Measurements from ENCODE around the gene PCDH11Y. TPM values are rescaled to one million over a fixed set of nuclear protein-coding genes. Genes with fewer than 3 reads are reported as not detected.
"Not testable (repeated sequence)": the region's sequence is repeated elsewhere in the genome, so short reads cannot be mapped to it uniquely, and the experiment has no call there.

The PCDH11Y gene
- total and polyA plus RNA-seq, 2 experiments from 2014 or later = 4.3 to 5.0 TPM

GRCh38 chrY:5038972-5039523 lies 39.0 kb downstream of the PCDH11Y start:
- not testable (repeated sequence) for H3K9me2 ChIP-seq (ENCODE audit: insufficient read depth); H3K27me3 Mint-ChIP-seq (ENCODE audit: insufficient read depth, low read depth, poor library complexity); DNase-seq (ENCODE audit: low spot score); H2AFZ ChIP-seq; H3K27me3 ChIP-seq (ENCODE audit: insufficient read depth); H3K36me3 ChIP-seq (ENCODE audit: insufficient read depth); H4K20me1 ChIP-seq (replicated peaks; ENCODE audit: insufficient read depth); H3K79me2 ChIP-seq (replicated peaks; ENCODE audit: insufficient read depth); H3K4me3 ChIP-seq; H3K27ac Mint-ChIP-seq; H3K36me3 Mint-ChIP-seq (ENCODE audit: low read depth); H3K9me3 Mint-ChIP-seq; H3K4me2 ChIP-seq; H3K27ac ChIP-seq (ENCODE audit: low read depth); H3K4me3 Mint-ChIP-seq; H3K4me1 Mint-ChIP-seq; ATAC-seq; H3K4me1 ChIP-seq (ENCODE audit: insufficient read depth); H3F3A ChIP-seq (replicated peaks; ENCODE audit: low read depth)

- H4K20me1 ChIP-seq (replicated peaks; ENCODE audit: insufficient read depth); H3K4me1 ChIP-seq (ENCODE audit: insufficient read depth); H3K4me2 ChIP-seq; H3K4me1 Mint-ChIP-seq; H3F3A ChIP-seq (replicated peaks; ENCODE audit: low read depth); H3K36me3 Mint-ChIP-seq (ENCODE audit: low read depth); H3K27ac ChIP-seq (ENCODE audit: low read depth); H3K9me3 Mint-ChIP-seq; H3K36me3 ChIP-seq (ENCODE audit: insufficient read depth); H3K79me2 ChIP-seq (replicated peaks; ENCODE audit: insufficient read depth); H3K9me2 ChIP-seq (ENCODE audit: insufficient read depth); H3K4me3 ChIP-seq; H3K27me3 Mint-ChIP-seq (ENCODE audit: insufficient read depth, low read depth, poor library complexity); H2AFZ ChIP-seq; H3K27me3 ChIP-seq (ENCODE audit: insufficient read depth); H3K4me3 Mint-ChIP-seq; H3K27ac Mint-ChIP-seq: not testable (repeated sequence)
- ATAC-seq (peak; percentile 74), DNase-seq (ENCODE audit: low spot score) (peak; percentile 26)
- peak; percentile 30 to 46; a peak in 3 of 4 replicates for TF ChIP-seq CTCF (conservative IDR thresholded peaks at IDR 0.05; ENCODE audit: low read depth in 2 of 2)
Observed at GRCh38 chrY:5083017-5083416, 82.9 kb downstream of the PCDH11Y start.

- not testable (repeated sequence) for H3K27ac ChIP-seq (ENCODE audit: low read depth); H3K9me3 Mint-ChIP-seq; H3K36me3 ChIP-seq (ENCODE audit: insufficient read depth); ATAC-seq; DNase-seq (ENCODE audit: low spot score); H3K79me2 ChIP-seq (replicated peaks; ENCODE audit: insufficient read depth); H3K27ac Mint-ChIP-seq; H3K4me3 Mint-ChIP-seq; H3F3A ChIP-seq (replicated peaks; ENCODE audit: low read depth); H3K27me3 Mint-ChIP-seq (ENCODE audit: insufficient read depth, low read depth, poor library complexity); H4K20me1 ChIP-seq (replicated peaks; ENCODE audit: insufficient read depth); H3K4me2 ChIP-seq; H3K9me2 ChIP-seq (ENCODE audit: insufficient read depth); H3K4me3 ChIP-seq; H2AFZ ChIP-seq; H3K4me1 ChIP-seq (ENCODE audit: insufficient read depth); H3K27me3 ChIP-seq (ENCODE audit: insufficient read depth); H3K36me3 Mint-ChIP-seq (ENCODE audit: low read depth); H3K4me1 Mint-ChIP-seq
Observed at GRCh38 chrY:5182998-5183397, 182.9 kb downstream of the PCDH11Y start.

- H3K27ac ChIP-seq (ENCODE audit: low read depth); DNase-seq (ENCODE audit: low spot score); H4K20me1 ChIP-seq (replicated peaks; ENCODE audit: insufficient read depth); H2AFZ ChIP-seq; H3K36me3 Mint-ChIP-seq (ENCODE audit: low read depth); H3K4me1 Mint-ChIP-seq; H3K4me2 ChIP-seq; H3K36me3 ChIP-seq (ENCODE audit: insufficient read depth); H3F3A ChIP-seq (replicated peaks; ENCODE audit: low read depth); H3K4me3 ChIP-seq; H3K9me2 ChIP-seq (ENCODE audit: insufficient read depth); H3K27ac Mint-ChIP-seq; H3K9me3 Mint-ChIP-seq; H3K4me1 ChIP-seq (ENCODE audit: insufficient read depth); H3K4me3 Mint-ChIP-seq; H3K79me2 ChIP-seq (replicated peaks; ENCODE audit: insufficient read depth); H3K27me3 ChIP-seq (ENCODE audit: insufficient read depth); H3K27me3 Mint-ChIP-seq (ENCODE audit: insufficient read depth, low read depth, poor library complexity): not testable (repeated sequence)
- ATAC-seq = peak; percentile 96
- peak in 1 of 2 experiments; percentile 11; a peak in 1 of 4 replicates for TF ChIP-seq CTCF (conservative IDR thresholded peaks at IDR 0.05; ENCODE audit: low read depth in 2 of 2)
Observed at GRCh38 chrY:5215116-5215515, 215.0 kb downstream of the PCDH11Y start.
